Transverse colon (tissue), 4 donors: ENCODE results near the gene SP6.

Source experiments
- CTCF ChIP-seq, 5 experiments: fragments of 200-600 bp in 3 of 5; fragments of 450-650 bp in 2 of 5; sonication (generic) in 3 of 5; IDR thresholded peaks; 1 replicate in 2 of 5; 2 replicates in 3 of 5; pipeline ENCODE4 v1.5.1; 2016 to 2017; ENCODE audit warnings: antibody characterized with exemption in 5 of 5, inconsistent platforms in 3 of 5, mild to moderate bottlenecking in 2 of 5, moderate library complexity in 1 of 5
- POLR2A ChIP-seq: fragments of 450-650 bp; IDR thresholded peaks from one replicate; pipeline ENCODE4 v1.6.1; 2016; ENCODE audit warnings: antibody characterized with exemption, mild to moderate bottlenecking, moderate library complexity
- POLR2AphosphoS5 ChIP-seq, 3 donors: sonication (generic); formaldehyde crosslinking; IDR thresholded peaks; one replicate each; pipeline ENCODE4 v1.6.1; 2016; ENCODE audit warnings: antibody characterized with exemption in 3 of 3

GRCh38 chr17:47848198-47848513, 2.8 kb downstream of the SP6 start:
- no peak for TF ChIP-seq CTCF (IDR thresholded peaks at IDR 0.05)
- no peak for TF ChIP-seq POLR2A
- no peak for TF ChIP-seq POLR2AphosphoS5 (IDR thresholded peaks at IDR 0.05)
